Measurements from ENCODE around the gene KLHL7.
"Not testable (repeated sequence)": the region's sequence is repeated elsewhere in the genome, so short reads cannot be mapped to it uniquely, and the experiment has no call there.

Gene KLHL7

GRCh38 chr7:23222439-23223030 lies 117.0 kb downstream of the KLHL7 start:
- DNase-seq, result no peak

GRCh38 chr7:23224364-23224763 lies 118.8 kb downstream of the KLHL7 start:
- not testable (repeated sequence) for DNase-seq

DNA sequence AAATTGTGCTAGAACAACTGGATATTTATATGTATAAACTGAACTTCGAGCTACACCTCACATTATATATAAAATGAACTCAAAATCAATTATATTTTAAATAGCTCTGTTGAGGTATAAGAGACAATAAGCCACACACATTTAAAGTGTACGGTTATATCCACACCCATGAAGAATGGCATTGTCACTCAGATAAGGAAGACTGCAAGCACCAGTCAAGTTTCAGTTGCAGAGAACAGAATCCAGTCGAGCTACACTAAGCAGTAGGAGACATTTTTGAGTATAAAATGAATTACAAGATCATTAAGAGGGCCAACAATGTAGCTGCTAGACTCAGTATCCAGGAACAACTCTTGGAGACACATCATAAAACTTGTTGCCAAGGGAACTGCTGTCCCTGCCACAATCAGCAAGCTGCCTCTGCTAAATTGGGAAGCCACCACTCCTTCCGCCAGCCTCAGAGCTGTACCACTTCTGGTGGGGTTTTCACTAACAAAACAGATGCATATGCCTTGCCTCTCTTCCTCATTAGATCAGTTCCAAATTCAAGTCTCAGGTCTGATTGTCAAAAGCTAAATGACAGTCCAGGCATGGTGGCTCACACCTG lies 121.4 kb downstream of the KLHL7 start:
- DNase-seq, result no peak

Data from activated T-cell treated with anti-CD3 and anti-CD28 coated beads, Interleukin-2, amount 50 U/mL, for 1 hour (primary cell).